ENCODE measurements around the gene KMT2C.

KMT2C gene

DNA sequence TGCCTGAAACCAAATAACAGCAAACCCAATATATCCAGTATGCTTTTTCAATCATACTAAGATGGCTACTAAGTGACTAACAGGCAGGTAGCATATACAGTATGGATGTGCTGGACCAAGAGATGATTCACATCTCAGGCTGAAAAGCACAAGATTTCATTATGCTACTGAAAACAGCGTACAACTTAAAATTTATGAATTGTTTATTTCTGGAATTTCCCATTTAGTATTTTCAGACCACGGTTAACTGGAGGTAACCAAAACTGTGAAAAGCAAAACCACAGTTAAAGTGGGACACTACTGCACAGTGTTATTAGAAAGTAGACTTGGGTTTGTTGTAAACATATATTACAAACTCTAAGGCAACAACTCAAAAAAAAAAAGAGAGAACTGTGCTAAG is 91.5 kb downstream of the KMT2C start:
- Mint-ChIP-seq H3K9me3 (peaks cover 10% of the 10 kb centered on the region), H3K4me3 (no peak overlapping the region), H3K27me3 (ENCODE audit: low read depth) (no peaks in the 10 kb centered on the region), H3K27ac (no peak overlapping the region), H3K4me1 (ENCODE audit: low read depth) (peaks cover 2% of the 10 kb centered on the region), H3K36me3 (ENCODE audit: low read depth) (peaks cover 28% of the 10 kb centered on the region)
- no peak for DNase-seq (ENCODE audit: low spot score)

DNA sequence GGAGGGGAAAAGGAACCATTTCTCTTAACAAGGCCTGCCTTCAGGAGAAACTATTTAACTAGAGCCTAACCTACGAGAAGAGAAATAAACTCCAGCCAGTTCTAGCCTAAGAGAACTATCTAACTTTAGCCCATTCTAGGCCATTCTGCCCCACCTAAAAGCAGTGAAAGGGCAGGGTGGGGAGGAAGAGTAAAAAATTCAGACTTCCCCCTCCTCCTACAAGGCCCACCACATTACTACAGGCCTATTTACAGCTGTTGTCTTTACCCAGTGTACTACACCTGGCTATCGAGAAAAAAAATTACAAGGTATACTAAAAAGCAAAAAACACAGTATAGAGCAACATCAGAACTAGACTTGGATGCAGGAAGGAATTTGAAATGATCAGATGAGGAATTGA is 93.0 kb downstream of the KMT2C start:
- Mint-ChIP-seq H3K27ac (no peak overlapping the region), H3K27me3 (ENCODE audit: low read depth) (no peaks in the 10 kb centered on the region), H3K36me3 (ENCODE audit: low read depth) (peaks cover 16% of the 10 kb centered on the region), H3K4me3 (no peak overlapping the region), H3K4me1 (ENCODE audit: low read depth) (peaks cover 2% of the 10 kb centered on the region), H3K9me3 (peaks cover 2% of the 10 kb centered on the region)
- DNase-seq (ENCODE audit: low spot score) = no peak

DNA sequence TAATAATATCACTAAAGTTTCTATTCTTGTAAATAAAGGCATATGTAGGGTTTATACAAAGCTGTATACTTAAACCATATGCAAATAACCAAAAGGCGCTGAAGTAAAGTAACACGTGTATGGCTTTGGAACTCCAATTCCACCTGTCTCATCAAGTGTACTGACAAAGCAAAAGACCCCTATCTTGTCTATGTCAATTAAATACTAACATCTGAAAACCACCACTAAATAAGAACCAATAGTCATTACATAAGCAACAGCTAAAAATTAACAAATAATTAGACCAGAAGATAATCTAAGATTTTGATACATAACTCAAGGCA is 93.9 kb downstream of the KMT2C start:
- peaks cover 6% of the 10 kb centered on the region for H3K4me1 Mint-ChIP-seq (ENCODE audit: low read depth)
- DNase-seq (ENCODE audit: low spot score) = no peak
- H3K27ac Mint-ChIP-seq = no peak overlapping the region
- H3K27me3 Mint-ChIP-seq (ENCODE audit: low read depth) = no peaks in the 10 kb centered on the region
- peaks cover 8% of the 10 kb centered on the region for H3K36me3 Mint-ChIP-seq (ENCODE audit: low read depth)
- no peaks in the 10 kb centered on the region for H3K9me3 Mint-ChIP-seq
- H3K4me3 Mint-ChIP-seq = no peak overlapping the region

DNA sequence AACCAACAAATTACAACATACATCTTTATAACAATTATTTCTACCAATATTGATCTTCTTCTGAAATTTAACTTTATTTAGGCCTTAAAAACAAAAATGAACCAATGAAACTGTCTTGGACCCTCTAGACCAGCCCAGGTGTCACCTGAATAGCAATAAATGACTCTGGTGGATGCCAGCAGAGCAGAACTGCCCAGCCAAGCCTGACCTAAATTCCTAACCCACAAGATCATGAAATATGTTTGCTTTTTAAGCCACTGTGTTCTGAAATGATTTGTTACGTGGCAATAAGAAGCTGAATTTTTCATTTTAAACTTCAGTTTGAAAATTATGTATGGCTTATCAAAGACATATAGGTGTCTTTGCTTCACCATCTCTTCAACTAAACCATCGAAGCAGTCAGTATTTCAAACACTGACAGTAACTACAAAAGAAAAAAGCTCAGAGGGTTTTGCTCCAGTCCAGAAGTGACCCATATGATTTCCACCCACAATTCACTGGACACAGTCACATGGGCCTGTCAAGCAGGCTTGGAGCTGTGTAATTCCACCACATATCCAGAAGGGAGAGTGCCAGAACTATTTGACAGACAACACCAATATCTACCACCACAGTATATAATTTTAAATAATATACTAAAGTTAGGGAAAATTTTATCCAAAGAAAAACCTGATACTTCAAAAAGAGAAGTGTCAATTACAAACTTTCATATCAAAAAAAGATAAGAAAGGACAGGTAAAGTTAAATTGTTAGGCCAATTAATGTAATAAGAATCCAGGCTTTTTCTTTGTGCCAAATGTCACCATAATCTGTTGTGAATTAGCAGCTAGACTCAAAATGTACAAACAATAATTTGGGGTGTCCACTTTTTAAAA is 94.5 kb downstream of the KMT2C start:
- no peak for DNase-seq (ENCODE audit: low spot score)
- H3K36me3 Mint-ChIP-seq (ENCODE audit: low read depth) = peaks cover 7% of the 10 kb centered on the region
- H3K9me3 Mint-ChIP-seq = no peaks in the 10 kb centered on the region
- no peaks in the 10 kb centered on the region for H3K27me3 Mint-ChIP-seq (ENCODE audit: low read depth)
- H3K4me3 Mint-ChIP-seq = no peak overlapping the region
- H3K4me1 Mint-ChIP-seq (ENCODE audit: low read depth) = peaks cover 10% of the 10 kb centered on the region
- H3K27ac Mint-ChIP-seq = no peak overlapping the region

DNA sequence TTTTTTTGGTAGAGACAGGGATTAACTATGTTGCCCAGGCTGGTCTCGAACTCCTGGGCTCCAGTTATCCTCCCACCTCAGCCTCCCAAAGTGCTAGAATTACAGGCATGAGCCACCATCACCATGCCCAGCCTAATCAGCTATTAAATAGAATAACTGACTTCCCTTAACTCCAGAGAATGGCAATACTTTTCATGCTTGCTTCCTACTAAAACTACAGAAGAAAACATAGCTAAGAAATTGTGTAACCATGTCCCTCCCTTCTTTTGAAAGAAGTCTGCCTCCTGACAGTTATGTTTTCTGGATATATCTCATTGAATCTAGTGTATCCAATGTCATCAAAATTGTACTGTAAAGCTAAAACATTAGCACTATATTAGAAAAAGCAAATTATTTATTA is 95.6 kb downstream of the KMT2C start:
- no peak overlapping the region for H3K4me3 Mint-ChIP-seq

DNA sequence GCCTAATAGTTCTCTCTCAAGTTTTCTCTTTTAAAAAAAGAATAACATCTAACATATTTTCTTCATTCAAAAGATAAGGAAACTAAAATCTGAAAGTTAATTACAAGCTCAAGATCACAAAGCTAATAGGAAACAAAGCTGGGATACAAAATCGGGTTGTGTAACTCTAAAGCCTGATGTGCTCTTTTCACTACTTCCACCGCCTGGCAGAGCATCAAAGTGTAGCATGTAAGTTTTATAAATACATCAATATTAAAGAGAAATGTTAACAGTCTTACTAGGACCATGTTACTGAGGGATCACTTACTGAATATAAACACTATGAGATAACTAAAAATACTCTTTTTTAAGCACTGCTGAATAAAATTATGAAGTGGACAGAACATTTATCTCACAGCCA is 97.2 kb downstream of the KMT2C start:
- no peak for DNase-seq (ENCODE audit: low spot score)
- Mint-ChIP-seq H3K36me3 (ENCODE audit: low read depth) (peaks cover 2% of the 10 kb centered on the region), H3K4me3 (no peak overlapping the region), H3K9me3 (no peaks in the 10 kb centered on the region), H3K27ac (no peak overlapping the region), H3K27me3 (ENCODE audit: low read depth) (no peaks in the 10 kb centered on the region), H3K4me1 (ENCODE audit: low read depth) (peaks cover 22% of the 10 kb centered on the region)

More for the DNA sequence above, 95.6 kb downstream of the KMT2C start:
- Mint-ChIP-seq H3K27ac (no peak overlapping the region), H3K27me3 (ENCODE audit: low read depth) (no peaks in the 10 kb centered on the region), H3K4me1 (ENCODE audit: low read depth) (peaks cover 19% of the 10 kb centered on the region), H3K36me3 (ENCODE audit: low read depth) (peaks cover 4% of the 10 kb centered on the region), H3K9me3 (no peaks in the 10 kb centered on the region)
- DNase-seq (ENCODE audit: low spot score) = no peak

DNA sequence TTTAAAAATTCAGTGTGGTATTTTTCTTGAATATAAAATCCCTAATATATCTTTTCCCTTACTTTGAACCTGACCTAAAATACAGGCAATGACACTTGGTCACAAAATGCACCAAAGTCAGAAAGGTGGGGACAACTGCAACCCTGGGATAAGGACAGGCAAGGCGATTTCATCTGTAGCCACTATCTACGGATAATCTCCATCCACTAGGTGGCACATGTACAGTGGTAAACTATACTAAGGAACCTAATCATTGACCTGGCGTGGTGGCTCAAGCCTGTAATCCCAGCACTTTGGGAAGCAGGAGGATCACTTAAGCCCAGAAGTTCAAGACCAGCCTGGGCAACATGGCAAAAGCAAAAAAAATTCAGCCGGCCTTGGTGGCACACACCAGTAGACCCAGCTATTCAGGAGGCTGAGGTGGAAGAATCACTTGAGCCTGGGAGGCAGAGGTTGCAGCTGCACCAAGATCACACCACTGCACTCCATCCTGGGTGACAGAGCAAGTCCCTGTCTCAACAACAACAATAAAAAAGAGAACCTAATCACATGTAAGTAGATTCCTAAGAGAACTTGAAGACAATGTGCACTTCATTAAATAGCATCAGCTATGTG is 98.9 kb downstream of the KMT2C start:
- peaks cover 23% of the 10 kb centered on the region for H3K4me1 Mint-ChIP-seq (ENCODE audit: low read depth)
- H3K9me3 Mint-ChIP-seq = no peaks in the 10 kb centered on the region
- peak overlapping the region; percentile 79 for H3K4me3 Mint-ChIP-seq
- DNase-seq (ENCODE audit: low spot score) = peak; percentile 7
- H3K36me3 Mint-ChIP-seq (ENCODE audit: low read depth) = peaks cover 2% of the 10 kb centered on the region
- no peaks in the 10 kb centered on the region for H3K27me3 Mint-ChIP-seq (ENCODE audit: low read depth)
- peak overlapping the region; percentile 83 for H3K27ac Mint-ChIP-seq

DNA sequence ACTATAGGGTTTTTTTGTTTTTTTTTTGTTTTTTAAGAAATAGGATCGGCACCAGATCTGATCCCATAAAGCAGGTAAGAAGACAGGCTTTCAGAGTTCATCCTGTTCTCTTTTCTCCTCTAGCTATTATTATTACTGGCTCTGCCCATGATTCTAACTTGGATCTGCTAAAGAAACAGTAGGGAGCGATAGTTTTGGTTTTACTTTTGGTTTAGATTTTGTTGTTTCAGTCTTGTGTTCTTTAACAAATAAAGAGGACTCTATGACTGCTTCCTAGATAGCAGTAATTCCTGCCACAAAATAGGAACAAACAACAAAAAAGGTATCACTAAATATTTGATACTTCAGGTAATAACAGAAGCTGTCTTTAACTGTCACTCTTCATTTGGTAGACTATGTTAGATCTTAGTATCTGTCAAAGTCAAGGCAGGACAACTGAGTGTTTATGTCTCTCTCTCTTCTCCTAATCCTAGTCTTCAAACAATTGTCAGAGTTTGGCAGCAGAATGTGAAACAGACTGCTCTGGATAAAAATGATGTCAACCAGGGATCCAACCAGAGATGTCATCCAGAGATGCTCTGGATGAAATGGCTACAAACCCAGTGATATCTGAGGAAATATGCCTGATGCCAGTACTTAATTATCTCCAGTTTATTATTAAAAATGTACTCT is 99.8 kb downstream of the KMT2C start:
- H3K9me3 Mint-ChIP-seq = no peaks in the 10 kb centered on the region
- peak overlapping the region; percentile 83 for H3K27ac Mint-ChIP-seq
- no peak for DNase-seq (ENCODE audit: low spot score)
- H3K36me3 Mint-ChIP-seq (ENCODE audit: low read depth) = peaks cover 2% of the 10 kb centered on the region
- H3K4me3 Mint-ChIP-seq = peak overlapping the region; percentile 79
- no peaks in the 10 kb centered on the region for H3K27me3 Mint-ChIP-seq (ENCODE audit: low read depth)
- H3K4me1 Mint-ChIP-seq (ENCODE audit: low read depth) = peaks cover 23% of the 10 kb centered on the region

DNA sequence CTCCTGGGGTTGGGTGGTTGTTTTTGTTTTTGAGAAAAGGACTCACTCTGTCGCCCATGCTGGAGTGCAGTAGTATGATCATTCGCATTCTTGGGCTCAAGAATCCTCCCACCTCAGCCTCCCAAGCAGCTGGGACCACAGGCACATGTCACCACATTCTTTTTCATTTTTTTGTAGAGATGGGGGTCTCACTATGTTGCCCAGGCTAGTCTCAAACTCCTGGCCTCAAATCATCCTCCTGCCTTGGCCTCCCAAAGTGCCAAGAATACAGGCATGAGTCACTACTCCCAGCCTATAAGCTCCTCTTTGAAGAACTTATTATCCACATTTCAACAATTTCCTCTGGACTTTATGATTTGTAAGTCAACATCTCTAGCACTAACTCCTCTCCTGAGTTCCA is 102.7 kb downstream of the KMT2C start:
- H3K4me3 Mint-ChIP-seq = no peak overlapping the region
- H3K27me3 Mint-ChIP-seq (ENCODE audit: low read depth) = no peaks in the 10 kb centered on the region
- H3K27ac Mint-ChIP-seq = no peak overlapping the region
- no peaks in the 10 kb centered on the region for H3K9me3 Mint-ChIP-seq
- DNase-seq (ENCODE audit: low spot score) = no peak
- H3K36me3 Mint-ChIP-seq (ENCODE audit: low read depth) = peaks cover 11% of the 10 kb centered on the region
- H3K4me1 Mint-ChIP-seq (ENCODE audit: low read depth) = peaks cover 23% of the 10 kb centered on the region

DNA sequence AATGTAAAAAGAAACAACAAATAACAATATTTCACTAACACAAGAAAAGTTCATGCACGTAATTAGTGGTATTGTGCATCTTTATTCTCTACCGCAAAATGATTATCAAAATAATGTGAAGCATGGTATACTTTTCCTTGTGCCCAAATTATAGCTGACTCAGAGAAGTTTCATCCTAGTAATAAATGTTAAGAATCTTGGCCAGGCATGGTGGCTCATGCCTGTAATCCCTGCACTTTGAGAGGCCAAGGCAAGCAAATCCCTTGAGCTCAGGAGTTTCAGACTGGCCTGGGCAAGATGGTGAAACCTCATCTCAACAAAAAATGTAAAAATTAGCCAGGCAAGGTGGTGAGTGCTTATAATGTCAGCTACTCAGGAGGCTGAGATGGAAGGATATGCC is 105.0 kb downstream of the KMT2C start:
- no peaks in the 10 kb centered on the region for H3K9me3 Mint-ChIP-seq
- no peak for DNase-seq (ENCODE audit: low spot score)
- H3K4me1 Mint-ChIP-seq (ENCODE audit: low read depth) = peaks cover 11% of the 10 kb centered on the region
- no peaks in the 10 kb centered on the region for H3K27me3 Mint-ChIP-seq (ENCODE audit: low read depth)
- H3K27ac Mint-ChIP-seq = no peak overlapping the region
- H3K36me3 Mint-ChIP-seq (ENCODE audit: low read depth) = peaks cover 15% of the 10 kb centered on the region
- no peak overlapping the region for H3K4me3 Mint-ChIP-seq

DNA sequence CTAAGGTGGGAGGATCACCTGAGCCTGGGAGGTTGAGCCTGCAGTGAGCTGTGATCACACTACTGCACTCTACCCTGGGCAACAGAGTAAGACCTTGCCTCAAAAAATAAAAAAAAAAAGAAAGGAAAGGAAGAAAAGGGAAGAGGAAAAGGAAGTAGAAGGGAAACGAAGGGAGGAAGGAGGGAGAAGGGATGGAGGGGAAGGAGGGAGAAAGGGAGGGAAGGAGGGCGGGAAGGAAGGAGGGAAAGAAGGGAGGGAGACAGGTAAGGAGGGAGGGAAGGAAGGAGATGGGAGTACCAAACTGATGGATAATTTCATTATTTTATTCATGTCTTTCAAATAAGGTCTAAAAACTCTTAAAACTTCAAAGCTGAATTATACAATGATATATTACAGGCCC is 106.3 kb downstream of the KMT2C start:
- peaks cover 4% of the 10 kb centered on the region for H3K4me1 Mint-ChIP-seq (ENCODE audit: low read depth)
- H3K9me3 Mint-ChIP-seq = no peaks in the 10 kb centered on the region
- no peak for DNase-seq (ENCODE audit: low spot score)
- no peak overlapping the region for H3K27ac Mint-ChIP-seq
- H3K4me3 Mint-ChIP-seq = no peak overlapping the region
- H3K27me3 Mint-ChIP-seq (ENCODE audit: low read depth) = no peaks in the 10 kb centered on the region
- peaks cover 15% of the 10 kb centered on the region for H3K36me3 Mint-ChIP-seq (ENCODE audit: low read depth)

DNA sequence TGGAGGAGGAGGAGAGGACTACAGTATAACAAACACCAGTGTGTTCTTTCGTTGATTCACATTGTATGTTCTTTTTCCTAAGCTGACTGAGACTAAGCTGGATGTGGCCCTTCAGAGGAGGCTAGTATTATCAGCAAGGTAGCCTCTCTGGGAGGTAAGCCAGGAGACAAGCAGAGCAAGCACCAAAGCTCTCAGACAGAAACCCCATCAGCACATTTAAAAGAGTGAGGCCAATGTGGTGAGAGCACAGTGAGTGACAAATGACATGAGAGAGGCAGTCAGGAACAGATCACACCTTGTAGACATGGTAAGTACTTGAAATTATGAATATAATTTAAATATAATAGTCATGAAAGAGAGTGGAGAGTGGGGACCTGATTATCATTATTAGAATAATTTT is 107.6 kb downstream of the KMT2C start:
- peaks cover 3% of the 10 kb centered on the region for H3K4me1 Mint-ChIP-seq (ENCODE audit: low read depth)
- H3K4me3 Mint-ChIP-seq = no peak overlapping the region
- H3K9me3 Mint-ChIP-seq = no peaks in the 10 kb centered on the region
- H3K27ac Mint-ChIP-seq = no peak overlapping the region
- peaks cover 18% of the 10 kb centered on the region for H3K36me3 Mint-ChIP-seq (ENCODE audit: low read depth)
- no peaks in the 10 kb centered on the region for H3K27me3 Mint-ChIP-seq (ENCODE audit: low read depth)
- DNase-seq (ENCODE audit: low spot score) = no peak

DNA sequence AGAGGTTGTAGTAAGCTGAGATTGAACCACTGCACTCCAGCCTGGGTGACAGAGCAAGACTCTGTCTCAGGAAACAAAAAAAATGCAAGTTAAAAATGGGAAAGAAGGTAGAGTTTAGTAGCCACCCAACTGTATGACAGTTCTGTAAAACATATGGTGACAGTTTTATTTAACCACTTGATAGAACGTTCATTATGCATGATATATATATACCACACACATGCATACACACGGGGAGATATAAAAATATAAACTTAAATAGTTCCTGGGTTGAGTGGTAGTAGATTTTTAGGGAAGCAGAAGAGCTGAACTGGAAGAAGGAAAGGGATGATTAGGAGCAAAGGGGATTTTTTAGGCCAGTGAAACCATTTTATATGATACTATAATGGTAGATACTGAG is 120.0 kb downstream of the KMT2C start:
- Mint-ChIP-seq H3K4me1 (ENCODE audit: low read depth) (peaks cover 13% of the 10 kb centered on the region), H3K27me3 (ENCODE audit: low read depth) (no peaks in the 10 kb centered on the region), H3K4me3 (no peak overlapping the region), H3K9me3 (no peaks in the 10 kb centered on the region), H3K27ac (no peak overlapping the region), H3K36me3 (ENCODE audit: low read depth) (peaks cover 15% of the 10 kb centered on the region)
- DNase-seq (ENCODE audit: low spot score) = no peak

DNA sequence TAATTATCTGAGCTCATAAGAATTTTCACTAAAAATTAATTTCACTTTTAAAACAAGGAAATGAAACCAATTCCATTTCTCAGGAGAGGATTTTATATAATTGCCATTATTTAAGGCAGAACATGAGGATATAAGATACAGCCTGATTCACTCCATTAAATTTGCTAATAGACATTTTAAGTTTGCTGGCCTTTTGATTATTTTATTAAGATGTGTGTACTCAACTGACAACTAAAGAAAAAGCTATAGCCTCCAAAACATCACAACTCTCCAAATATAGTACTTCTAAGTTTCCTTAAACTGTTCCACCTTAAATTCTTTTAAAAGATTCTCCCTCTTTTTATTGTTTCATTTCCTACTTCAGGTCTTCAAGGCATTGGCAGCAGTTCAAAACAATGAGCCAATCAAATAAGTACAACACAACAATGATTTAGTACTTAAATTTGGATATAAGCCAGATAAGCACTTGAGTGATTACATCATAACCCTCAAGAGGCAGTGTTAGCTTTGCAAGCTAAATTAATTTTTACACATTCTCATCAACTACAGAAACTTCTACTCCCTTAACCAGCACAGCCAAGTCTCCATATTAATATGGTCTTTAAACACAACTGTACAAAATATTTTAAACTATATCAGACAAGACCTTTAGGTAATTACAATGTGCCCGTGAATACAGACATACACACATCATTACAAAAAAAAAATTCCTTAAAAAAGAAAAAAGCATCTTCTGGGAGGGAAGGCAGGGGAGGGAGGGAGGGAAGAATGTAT is 121.8 kb downstream of the KMT2C start:
- H3K4me3 Mint-ChIP-seq = no peak overlapping the region
- DNase-seq (ENCODE audit: low spot score) = no peak
- H3K27ac Mint-ChIP-seq = peak overlapping the region; percentile 19

More for the DNA sequence above, 121.8 kb downstream of the KMT2C start:
- H3K4me1 Mint-ChIP-seq (ENCODE audit: low read depth) = peaks cover 11% of the 10 kb centered on the region
- H3K36me3 Mint-ChIP-seq (ENCODE audit: low read depth) = peaks cover 16% of the 10 kb centered on the region
- H3K27me3 Mint-ChIP-seq (ENCODE audit: low read depth) = no peaks in the 10 kb centered on the region
- H3K9me3 Mint-ChIP-seq = no peaks in the 10 kb centered on the region
